MV-4-11 (cell line): ENCODE data around the gene PLEKHD1.
A peak's percentile ranks its signal among the peaks of the same experiment; 100 is the strongest.
"Not testable (repeated sequence)": the region's sequence is repeated elsewhere in the genome, so short reads cannot be mapped to it uniquely, and the experiment has no call there.

ENCODE experiments used
- DNase-seq: peaks from one replicate; lab custom pipeline; 2025; lab: John Stamatoyannopoulos, UW

Gene PLEKHD1

GRCh38 chr14:69481815-69482568 is 2.5 kb upstream of the PLEKHD1 start:
- peak; percentile 89 for DNase-seq

DNA sequence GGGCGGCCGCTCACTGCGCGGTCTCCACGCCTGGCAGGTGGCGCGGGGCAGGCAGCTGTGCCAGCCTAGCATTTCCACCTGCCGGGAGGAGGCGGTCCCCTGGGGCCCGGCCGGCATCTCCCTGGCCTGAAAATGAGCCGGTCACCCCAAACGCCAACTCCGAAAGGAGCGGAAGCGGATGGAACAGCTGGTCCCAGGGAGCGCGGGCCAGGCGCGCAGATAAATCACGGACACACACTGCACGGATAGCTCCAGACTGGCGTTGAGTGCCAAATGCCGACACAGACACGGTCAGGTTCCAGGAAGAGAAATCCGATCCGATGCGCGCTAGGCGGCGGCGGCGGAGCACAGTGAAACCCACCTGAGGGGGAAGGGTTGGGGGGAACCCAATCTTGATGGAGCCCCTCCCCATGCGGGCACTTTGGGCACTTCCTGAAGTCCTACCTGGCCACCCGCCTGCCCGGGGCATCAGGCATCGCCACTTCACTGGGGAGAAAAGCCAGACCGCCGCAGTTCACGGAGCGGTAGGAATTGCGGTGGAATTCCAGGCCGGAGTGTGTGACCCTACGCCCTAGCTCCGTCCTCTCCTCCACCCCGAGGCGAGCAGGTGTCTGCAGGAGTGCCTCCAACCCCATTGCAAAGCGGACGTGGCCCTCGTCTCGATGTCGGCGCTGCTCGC is 624 bp upstream of the PLEKHD1 start:
- DNase-seq: no peak

DNA sequence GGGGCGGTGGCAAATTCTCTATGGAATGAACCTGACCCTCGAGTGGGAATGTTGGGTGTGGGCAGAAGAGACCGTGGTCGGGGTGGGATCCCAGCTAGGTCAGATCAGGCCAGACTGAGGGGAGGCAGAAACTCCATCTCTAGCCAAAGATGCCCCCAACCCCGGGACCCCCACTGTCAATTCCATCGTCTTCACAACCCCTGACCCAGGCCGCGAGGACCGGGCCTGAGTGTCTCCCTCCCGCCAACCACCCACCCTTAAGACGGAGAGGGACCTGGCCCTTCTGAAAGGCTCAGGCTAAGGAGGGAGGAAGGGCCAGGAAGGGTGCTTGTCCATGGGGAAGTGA is 760 bp downstream of the PLEKHD1 start:
- DNase-seq: no peak

DNA sequence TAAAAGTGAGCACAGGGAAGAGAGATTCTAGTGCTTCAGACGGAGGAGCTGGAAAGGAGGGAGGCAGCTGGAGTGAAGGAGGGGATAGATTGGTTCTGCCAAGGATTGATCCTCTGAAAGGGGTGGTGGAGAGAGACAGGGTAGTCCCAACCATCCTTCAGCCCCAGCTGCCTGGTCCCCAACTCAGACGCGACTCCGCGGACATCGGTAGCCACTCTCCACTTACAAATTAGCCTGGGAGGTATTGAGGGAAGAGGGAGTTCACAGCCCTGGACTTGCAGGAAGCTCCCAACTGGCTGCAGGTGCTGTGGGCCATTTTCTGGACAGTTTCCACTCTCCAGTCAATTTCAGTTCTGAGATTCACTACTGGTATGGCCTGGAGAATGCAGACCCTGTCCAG is 1.2 kb downstream of the PLEKHD1 start:
- no peak for DNase-seq

- no peak for DNase-seq
Observed at GRCh38 chr14:69487226-69487625, 2.7 kb downstream of the PLEKHD1 start.

DNA sequence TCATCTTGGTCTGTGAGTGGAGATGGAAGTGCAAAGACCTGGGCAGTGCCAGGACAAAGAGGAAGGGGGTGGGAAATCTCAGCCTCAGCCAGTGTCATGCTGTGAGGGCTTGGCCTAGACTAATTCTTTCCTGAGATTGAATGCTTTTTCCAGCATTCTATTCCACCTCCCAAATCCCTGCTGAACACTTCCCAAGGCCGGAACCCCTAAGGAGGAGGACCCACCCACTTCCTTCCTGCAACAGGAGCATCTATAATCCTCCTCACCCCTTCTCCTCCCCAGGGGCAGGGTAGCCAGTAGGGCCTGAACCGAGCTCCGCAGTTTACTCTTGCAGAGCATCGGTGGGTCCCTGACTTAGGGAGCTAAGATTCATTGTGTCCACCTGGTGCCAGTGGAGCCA is 3.2 kb downstream of the PLEKHD1 start:
- DNase-seq: no peak

DNA sequence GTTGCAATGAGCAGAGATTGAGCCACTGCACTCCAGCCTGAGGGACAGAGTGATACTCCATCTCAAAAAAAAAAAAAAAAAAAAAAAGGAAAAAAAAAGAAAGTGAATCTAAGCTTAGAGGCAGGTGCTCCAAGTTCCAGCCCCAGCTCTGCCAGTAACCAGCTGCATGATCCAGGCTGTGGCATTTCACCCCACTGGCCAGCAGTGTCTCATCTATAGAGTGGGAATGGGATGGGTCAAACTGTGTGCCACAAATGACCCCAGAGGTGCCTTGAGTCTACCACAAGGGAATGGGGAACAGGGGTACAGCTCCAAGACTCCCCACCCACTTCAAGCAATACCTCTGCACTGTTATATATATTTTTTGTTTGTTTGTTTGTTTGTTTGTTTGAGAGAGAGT is 5.0 kb downstream of the PLEKHD1 start:
- no peak for DNase-seq

GRCh38 chr14:69490219-69490918 is 5.8 kb downstream of the PLEKHD1 start:
- no peak for DNase-seq

GRCh38 chr14:69491193-69491592 is 6.7 kb downstream of the PLEKHD1 start:
- DNase-seq: no peak

- DNase-seq: no peak
Observed at GRCh38 chr14:69493038-69493437, 8.5 kb downstream of the PLEKHD1 start.

DNA sequence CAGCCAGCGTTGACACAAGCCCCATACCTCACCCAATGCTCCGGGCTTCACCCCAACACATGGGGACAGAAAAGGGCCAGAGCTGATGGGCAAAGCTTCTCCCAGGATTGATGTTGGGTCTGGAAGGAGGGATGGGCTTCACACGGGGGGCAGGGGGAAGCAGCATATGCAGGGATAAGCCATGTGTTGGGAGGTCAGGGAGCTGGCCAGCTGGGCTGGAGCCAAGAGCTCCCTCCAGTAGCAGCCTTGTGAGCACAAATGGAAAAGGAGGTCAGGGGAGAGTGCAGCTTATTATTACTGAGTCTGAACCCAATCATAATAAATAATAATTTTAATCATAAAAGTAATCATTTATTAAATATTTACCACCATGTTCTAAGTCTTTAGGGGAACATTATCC is 9.3 kb downstream of the PLEKHD1 start:
- DNase-seq: no peak

GRCh38 chr14:69495341-69495921 is 10.9 kb downstream of the PLEKHD1 start:
- DNase-seq: no peak

- DNase-seq: not testable (repeated sequence)
Observed at GRCh38 chr14:69497866-69498265, 13.3 kb downstream of the PLEKHD1 start.

DNA sequence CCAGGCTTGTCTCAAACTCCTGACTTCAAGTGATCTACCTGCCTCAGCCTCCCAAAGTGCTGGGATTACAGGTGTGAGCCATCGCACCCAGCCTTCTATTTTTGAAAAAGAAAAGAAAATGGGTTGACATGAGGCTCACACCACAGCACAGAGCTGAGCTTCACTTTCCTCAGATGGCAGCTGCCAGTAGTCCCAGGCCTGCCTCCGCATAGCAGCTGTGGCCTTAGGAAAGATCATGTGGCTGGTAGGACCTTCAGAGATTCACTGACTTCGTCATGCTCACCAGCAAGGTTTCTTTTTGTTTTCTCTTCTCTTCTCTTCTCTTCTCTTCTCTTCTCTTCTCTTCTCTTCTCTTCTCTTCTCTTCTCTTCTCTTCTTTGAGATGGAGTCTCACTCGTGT is 13.8 kb downstream of the PLEKHD1 start:
- DNase-seq: peak; percentile 21

- no peak for DNase-seq
Observed at GRCh38 chr14:69499436-69499835, 14.9 kb downstream of the PLEKHD1 start.

DNA sequence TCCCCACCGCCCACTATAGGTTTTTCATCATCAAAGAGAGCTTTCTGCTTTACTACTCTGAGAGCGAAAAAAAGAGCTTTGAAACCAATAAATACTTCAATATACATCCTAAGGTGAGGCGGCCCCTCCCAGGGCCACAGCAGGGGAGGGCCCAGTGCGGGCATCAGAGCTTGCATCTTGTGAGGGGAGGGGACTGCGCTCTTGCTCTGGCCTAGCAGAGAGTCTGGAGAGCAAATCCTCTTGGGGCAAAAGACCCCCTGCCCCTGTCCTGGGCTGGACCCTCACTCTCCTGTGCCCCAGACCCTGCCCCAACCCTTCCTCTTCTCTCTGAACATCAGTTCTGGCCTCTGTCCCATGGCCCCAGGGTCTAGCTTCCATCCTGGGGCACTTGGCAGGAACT is 15.6 kb downstream of the PLEKHD1 start:
- DNase-seq: no peak

DNA sequence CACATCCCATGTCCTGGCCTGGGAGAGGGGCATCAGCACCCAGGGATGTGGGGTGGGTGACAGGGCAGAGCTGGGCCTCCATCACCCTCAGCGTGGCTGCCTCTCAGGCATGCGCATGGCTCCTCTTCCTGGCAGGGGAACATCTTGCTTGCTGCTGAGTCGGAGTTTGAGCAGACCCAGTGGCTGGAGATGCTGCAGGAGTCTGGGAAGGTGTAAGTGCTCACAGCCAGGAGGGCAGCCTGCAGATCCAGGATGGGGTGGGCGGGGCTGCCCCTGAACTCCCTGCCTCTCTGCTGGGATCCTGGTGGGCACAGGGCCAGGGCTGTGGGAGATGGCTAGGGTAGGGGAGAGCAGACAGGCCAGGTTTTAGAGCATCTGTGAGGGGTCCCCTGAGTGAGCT is 16.2 kb downstream of the PLEKHD1 start:
- DNase-seq: no peak

GRCh38 chr14:69501423-69501838 is 16.9 kb downstream of the PLEKHD1 start:
- no peak for DNase-seq

DNA sequence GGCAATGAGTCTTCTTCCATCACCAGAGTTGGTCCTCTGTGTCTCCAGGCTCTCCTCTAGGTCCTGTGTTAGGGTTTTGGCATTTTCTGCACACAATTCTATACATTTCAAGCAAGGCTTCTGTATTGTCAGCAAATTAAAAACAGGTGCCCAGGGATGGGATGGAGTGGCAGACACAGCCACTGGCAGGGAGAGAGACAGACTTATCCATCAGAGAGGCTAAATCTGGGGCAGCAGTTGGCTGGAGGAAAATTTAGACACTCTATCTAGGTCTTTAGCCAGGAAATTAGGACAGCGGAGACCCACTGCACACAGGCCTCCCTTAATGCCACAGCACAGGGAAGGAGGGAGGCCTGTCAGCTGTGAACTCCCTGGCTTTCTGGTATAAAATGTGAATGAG is 20.2 kb downstream of the PLEKHD1 start:
- DNase-seq: no peak

GRCh38 chr14:69505338-69506240 is 21.1 kb downstream of the PLEKHD1 start:
- DNase-seq: no peak

DNA sequence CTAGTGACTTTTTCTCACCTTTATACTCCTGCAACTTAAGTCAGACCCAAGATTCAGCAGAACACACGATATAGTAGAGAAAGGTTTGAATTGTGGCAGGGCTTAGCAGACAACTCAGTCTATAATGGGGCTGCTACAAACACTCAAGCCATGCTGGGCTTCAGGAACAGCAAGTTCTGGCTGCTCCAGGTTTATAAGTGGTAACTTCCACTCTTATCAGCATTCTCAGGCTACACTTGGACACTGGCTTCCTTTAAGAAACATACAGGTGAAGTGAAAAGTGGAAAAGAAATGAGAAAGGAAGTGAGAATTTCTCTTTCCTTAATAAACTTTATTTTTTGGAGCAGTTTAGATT is 21.7 kb downstream of the PLEKHD1 start:
- DNase-seq: no peak
